HG03575 (cell line): ENCODE results near the gene CACTIN.
"Not testable (repeated sequence)": the region's sequence is repeated elsewhere in the genome, so short reads cannot be mapped to it uniquely, and the experiment has no call there.

Experiments used
- ATAC-seq: cut with Tn5 transposase; IDR thresholded peaks from one replicate; pipeline ENCODE4 v1.9.1; 2021; ENCODE audit not compliant: unreplicated experiment, insufficient number of reproducible peaks, low FRiP score; ENCODE audit errors: extremely low read depth

Gene CACTIN

DNA sequence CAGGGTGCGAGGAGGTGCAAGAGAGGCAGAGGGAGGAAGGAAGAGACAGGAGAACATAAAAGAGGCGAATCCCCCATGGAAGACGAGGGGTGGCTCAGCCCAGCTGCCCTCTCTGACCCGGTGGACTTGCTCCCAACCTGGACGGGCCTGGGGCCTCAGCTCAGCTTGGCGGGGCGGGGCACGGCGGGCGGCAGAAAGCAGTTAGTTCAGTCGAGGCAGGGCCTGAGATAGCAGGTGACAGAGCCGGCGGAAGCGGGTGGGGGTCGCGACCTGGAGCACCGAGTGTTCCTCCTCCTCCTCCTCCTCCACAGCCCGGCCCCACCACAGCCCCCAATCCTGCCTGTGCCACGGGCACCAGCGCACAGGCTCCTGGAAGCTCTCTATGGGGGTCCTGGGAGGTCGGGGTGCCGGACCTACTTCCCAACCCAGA is 7.0 kb upstream of the CACTIN start:
- ATAC-seq = no peak

DNA sequence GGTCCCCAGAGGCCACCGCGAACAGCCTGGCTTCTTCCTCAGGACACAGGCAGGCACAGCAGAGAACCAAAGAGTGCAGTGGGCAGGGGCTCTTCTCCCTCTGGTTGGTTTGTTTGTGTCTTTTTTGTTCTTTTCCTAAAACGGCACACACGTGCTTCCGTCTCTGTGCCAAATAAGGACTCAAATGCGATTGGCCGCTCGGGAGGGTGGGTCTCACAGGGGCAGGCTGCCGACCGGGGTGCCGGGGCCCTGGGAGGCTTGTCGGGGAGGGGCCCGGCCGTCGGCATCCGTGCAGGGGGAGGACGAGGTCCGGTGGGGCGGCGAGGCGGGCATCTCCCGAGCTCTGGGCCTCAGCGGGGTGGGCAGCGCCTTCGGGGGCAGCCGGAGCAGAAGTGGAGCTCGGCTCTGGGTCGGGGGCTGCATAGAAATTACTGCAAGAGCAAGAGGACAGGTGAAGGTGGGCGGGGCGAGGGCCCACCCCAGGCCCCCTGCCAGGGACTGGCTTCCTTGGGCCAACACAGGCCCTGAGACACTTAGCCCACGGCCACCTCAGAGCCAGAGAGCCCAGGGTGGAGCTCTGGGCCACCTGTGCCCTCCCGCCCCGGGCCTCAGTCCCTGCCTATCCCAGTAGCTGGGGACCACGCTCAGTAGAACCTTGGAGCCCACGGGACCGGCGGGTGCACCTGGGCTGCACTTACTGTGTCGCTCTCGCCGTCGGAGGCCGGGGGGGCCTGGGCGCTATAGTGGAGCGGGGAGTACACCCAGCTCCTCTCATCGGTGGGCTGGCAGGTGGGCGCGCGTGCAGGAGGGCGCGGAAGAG is 6.4 kb upstream of the CACTIN start:
- ATAC-seq = no peak

DNA sequence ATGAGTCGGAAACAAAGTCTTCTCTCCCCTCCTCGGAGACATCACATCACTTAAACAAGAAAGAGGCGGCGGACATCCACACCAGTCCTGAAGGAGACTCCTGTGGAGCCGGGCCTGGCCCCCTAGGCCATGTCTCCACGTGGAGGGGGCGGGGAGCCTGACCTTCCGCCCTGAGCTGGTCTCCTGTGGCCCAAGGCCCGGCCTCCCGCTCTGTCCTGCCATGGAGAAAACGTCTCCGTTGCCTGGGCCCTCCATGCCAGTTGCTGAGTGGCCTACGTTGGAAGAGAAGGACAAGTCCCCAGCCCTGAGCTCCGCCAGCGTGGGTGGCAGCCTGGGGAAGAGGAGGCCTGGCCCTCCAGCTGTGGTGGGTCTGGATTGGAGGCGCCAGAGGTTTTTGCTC is 5.5 kb upstream of the CACTIN start:
- no peak for ATAC-seq

DNA sequence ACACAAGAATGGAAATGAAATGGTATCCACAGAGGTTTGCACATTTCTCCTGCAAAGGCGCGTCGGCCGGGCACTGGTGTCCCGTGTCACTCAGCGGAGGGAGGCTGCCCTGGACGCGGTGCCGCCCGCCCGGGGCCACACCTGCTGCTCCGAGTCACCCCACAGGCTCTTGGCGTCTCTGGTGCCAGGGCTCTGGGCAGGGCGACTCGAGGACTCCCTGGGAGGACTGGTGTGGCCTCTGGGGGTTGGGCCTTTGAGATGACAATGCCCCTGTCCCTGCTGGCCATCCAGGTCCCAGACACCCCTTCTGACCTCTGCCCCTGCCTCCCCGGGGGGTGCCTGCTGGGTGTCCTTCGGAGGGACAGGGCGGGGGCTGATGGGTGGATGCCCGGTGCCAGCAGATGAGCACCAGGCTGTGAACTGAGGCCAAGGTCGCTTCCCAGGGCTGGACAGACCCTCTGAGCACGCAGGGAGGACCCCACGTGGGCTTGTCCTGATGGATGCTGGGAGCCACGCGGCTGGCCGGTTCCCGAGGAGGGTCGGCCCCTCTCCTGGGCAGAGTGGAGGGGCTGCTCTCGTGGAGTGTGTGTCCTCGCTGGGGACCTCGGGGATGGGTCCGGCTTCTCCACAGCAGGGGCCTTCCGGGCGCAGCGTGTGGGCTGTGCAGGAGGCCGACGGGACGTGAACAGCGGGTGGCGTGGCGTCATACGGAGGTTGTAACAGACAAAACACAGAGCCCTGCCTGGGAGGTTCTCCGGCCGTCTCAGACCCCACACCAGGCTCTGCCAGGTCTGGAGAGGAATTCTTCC is 4.7 kb upstream of the CACTIN start:
- ATAC-seq = no peak

DNA sequence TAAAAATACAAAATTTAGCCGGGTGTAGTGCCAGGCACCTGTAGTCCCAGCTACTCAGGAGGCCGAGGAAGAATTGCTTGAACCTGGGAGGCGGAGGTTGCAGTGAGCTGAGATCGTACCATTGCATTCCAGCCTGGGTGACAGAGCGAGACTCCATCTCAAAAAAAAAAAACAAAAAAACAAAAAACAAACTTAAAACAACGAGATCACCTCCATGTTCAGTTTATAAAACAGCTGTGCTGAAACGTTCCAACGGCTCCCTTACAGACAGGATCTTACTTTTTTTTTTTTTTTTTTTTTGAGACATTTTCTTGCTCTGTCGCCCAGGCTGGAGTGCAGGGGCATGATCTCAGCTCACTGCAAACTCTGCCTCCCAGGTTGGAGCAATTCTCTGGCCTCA is 2.2 kb upstream of the CACTIN start:
- ATAC-seq = not testable (repeated sequence)

DNA sequence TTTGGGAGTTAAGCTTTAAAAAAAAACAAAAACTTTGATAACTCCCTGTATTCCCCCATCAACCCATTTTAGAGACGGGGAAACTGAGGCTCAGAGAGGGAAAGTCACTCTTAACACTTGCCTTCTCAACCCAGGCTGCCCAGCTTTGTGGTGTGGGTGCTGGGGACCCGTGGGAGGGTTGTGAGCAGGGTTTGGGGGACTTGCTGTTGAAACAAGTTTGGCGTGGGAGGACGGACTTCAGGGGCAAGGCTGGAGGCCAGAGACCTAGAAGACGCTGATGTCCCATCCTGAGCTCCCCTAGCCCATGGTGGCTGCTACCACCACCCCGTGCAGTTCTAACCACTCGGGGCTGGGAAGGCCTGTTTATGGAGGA is 747 bp upstream of the CACTIN start:
- no peak for ATAC-seq

DNA sequence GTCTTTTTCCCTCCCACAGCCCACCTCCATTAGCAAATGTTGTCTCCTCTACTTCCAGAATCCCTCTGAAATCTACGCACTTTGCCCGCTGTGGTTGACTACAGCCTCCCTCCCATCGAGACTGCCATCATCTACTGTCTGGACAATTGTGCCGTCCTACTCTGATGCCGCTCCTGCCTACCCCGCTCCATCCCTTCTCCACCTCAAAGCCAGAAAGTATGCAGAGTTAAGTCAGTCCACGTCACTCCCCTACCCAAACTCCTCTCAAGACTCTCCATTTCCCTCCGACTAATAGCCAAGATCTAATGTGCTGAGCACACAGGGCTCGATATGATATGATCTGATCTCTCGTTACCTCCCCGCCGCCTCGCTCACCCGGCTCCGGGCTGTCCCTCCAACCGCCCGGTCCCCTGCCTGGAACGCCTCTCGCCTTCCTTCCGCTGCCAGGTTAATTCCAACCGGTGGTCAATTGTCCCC is 556 bp downstream of the CACTIN start:
- ATAC-seq = no peak

DNA sequence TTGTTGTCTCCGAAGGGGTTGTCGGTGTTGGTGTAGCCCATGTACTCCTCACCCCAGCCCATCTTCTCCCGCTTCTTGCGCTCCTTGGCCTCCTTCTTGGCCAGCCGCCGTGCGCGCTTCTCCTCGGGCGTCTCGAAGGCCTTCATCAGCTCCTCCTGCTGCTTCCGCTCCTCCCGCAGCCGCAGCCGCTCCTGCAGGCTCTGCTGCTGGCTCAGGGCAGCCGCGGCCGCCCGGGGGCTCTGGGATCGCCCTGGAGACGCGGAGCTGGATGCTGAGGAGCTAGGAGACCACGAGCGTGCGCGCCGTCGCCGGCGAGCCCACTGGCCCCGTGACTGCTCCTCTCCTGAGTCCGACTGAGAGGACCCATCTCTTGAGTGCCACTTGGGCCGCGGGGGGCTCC is 2.9 kb downstream of the CACTIN start:
- ATAC-seq = no peak

DNA sequence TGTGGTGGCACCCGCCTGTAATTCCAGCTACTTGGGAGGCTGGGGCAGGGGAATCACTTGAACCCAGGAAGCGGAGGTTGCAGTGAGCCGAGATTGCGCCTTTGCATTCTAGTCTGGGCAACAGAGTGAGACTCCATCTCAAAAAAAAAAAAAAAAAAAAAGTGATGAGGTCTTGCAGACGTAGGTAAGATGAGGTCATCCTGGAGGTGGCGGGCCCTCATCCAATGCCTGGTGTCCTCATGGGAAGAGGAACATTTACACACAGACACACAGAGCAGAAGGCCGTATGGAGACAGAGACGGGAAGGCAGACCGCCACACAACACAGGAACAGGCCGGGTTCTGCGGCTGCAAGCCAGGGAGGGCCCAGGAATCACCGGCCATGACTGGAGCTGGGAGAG is 4.4 kb downstream of the CACTIN start:
- ATAC-seq = no peak

DNA sequence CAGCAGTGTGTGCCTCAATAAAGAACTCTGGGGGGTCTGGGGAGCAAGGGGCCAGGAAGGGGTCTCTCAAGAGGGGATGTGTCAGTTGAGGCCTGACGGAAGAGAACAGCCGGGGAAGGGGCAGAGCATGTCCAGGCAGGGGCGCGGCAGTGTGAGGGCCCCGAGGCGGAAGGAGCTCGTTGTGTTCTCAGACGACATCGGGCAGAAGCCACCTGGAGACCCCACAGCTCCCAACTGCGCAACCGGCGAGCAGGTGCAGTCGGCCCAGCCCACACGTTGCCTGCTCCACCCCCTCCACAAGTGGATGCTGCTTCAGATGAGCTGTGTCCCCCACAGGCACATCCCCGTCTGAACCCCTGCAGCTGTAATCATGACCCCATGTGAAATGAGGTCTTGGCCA is 4.9 kb downstream of the CACTIN start:
- no peak for ATAC-seq

DNA sequence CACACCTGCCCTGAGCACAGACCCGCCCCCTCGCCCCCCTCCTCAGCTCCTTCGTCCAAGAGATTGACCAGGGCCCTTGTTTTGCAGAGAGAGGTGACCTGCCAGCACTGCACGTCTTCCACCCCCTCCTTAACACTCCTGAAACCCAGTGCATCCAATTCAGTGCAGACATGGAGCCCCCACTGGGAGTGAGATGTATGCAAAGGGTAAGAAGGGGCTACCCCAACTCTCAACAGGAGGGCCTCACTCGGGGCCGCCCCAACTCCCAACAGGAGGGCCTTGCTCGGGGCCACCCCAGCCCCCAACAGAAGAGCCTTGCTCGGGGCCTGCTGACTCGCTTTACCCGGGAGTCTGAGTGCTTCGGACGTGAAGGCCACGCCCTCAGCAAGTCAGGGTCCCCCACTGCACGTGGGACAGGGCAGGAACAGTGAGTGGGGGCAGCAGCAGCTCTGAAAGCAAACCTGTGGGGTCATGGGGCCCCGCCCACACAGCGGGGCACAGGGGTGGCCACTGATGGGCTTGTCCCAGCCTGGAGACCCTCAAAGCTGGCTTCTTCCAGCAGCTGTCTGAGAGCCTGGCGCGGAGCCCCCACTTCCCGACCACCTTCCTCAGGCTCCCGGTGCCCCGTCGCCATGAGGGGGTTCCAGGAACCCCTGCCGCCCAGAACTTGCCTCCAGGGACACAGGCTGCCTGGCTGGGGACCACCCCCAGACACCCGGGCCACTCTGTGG is 5.6 kb downstream of the CACTIN start:
- no peak for ATAC-seq

DNA sequence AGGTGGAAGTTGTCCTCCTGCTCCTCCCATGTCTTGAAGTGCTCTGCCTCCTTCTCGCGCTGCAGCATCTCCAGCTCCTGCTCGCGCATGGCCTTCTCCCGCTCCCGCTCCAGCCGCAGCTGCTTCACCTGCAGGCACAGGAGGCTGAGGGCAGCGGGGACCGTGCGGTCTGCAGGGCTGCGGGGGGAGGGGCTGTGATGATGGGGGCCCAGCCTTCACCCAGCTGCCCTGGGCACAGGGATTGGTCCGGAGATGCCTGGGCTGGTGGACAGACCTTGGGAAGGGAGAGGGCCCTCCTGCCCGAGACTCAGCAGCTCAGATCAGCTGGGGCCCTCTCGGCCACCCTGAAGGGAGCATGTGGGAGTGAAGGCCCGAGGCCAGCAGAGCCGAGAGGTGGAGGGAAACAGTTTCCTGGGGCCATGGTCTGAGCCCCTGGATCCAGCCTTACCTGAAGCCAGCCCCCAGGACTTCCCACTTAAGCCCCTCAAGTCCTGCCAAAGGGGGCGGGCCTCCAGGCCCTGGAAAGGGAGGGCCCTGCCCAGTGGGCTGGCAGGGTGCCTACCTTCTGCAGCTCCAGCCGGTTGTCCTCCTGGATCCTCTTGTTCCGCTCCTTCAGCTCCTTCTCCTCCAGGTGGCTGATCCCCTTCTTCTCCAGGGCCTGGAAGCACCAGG is 6.3 kb downstream of the CACTIN start:
- ATAC-seq = no peak

DNA sequence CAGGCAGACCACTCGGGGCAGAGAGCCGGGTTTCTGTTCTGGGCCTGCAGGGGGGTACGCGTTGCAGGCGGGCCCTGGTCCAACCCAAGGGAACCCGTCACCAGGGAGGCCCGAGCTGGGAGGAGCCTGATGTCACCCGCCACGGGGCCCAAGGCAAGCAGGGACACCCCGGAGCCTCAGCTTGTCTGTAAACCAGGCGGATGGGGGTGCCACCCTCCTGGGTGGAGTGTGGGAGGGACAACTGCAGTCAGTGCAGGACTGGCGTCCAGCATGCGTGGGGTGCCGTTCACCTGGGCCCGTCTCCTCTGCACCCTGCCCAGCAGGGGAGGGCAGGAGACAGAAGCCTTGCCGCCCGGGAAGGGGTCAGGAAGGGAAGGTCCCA is 7.0 kb downstream of the CACTIN start:
- ATAC-seq = no peak

DNA sequence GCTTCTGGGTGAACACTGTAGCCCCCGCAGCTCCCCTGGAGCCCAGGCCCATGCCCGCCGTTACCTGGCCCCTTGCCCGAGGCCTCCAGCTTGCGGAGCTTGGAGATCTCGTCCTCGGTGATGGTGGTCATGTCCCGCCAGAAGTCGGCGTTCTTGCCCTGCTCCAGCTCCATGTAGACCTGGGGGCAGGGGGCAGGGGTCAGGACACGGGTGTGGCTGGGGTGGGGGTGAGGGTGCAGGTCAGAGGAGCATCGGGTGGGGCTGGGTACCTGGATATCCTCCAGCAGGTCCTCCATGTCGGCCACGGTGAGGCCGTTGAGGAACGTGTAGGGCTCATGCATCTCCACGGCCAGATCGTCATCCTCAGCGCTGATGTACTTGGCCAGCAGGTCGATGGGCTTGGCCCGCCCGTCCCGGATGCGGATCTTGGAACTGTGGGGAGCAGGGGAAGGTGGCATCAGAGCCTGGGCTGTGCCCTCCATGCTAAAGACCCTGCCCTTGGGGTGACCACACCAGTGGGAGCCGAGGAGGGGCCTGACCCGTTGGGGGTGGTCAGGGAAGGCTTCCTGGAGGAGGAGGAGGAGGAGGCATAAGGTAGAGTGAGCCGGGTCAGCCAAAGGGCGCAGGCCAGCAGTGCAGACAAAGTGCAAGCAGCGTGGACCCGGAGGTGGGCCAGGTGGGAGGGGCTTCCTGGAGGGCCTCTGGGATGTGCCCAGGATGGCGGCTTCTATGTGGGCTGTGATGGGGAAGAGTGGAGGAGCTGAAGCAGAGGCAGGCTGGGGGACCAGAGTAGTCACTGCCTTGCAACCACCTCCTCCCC is 7.6 kb downstream of the CACTIN start:
- no peak for ATAC-seq

DNA sequence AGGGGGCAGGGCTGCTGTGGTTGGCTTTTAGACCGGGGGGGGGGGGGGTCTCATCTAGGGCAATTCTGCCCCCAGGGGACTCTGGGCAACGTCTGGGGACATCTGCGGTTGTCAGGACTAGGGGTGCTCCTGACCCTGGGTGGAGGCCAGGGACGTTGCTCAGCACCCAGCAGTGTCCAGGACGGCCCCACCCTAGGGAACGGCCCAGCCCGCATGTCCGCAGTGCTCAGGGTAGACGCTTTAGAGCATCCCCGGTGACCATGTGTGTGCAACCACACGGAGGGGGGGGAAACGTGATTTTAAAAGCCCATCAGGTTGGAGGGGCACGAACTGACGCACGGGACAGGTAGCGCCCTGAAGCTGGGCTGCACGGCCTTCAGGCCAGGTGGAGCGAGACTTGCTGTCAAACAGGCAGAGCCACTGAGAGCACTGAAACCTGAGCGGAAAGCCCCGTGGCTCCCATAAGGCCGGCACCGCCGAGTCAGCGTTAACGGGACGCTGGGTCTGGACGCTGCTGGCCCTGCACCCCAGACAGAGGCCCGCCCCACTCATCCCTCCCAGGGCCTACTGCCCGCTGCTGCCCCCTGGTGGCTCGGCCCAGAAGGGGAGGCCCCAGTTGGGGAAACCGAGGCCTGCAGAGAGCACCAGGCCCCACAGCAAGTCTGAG is 8.3 kb downstream of the CACTIN start:
- ATAC-seq = no peak

DNA sequence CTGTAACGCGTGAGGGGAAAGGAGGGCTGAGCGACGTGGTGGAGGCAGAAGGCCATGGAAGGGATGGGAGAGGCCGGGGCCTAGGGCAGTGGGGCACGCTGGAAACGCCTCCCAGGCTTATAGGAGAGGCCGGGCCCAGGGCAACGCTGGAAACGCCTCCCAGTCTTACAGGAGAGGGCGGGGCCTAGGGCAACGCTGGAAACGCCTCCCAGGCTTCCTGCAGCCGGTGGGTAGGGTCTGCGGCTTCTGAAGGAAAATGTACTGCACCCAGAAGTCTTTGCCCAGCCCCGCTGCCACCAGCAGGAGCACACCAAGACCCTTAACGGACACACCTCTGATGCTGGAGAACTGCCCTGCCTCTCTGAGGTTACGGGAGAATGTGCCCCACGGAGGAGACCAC is 9.1 kb downstream of the CACTIN start:
- no peak for ATAC-seq

DNA sequence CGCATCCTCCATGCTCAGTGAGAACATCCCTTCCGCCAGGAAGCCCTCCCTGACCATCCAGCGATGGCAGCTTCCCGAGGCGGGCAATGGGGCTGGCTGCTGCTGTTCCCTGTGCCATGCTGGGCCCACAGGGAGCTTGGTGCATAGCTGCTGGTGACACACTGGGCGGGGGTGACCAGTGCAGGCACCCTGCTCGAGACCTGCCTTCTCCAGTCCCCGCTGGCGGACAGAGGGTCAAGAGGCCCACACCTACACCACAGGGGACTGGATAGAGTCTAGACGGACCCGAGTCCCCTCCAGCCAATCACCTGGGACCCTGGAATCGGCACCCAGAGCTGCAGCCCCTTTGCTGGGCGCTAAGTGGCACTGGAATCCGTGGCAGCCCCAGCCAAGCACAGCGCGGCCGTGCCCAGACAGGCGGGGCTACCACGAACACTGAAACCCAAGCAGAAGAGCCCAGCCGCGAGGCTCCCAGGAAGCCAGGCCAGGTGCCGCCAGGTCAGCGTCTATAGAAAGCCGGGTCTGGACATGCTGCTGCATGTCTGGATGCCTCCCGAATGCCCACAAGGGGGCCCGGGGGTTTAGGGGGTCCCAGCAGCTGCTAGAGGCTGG is 11.0 kb downstream of the CACTIN start:
- ATAC-seq = no peak
